Esophagus squamous epithelium (tissue), 4 donors: ENCODE results near the gene ZC3H10.

Source experiments
- CTCF ChIP-seq, 6 experiments: fragments of 450-650 bp in 4 of 6; fragments of 200-600 bp in 2 of 6; sonication (generic) in 2 of 6; IDR thresholded peaks; one replicate each; pipeline ENCODE4 v1.5.1; 2016 to 2019; ENCODE audit warnings: antibody characterized with exemption in 6 of 6, mild to moderate bottlenecking in 4 of 6, moderate library complexity in 4 of 6
- POLR2A ChIP-seq, 4 donors: fragments of 450-650 bp; IDR thresholded peaks; one replicate each; pipeline ENCODE4 v1.6.1; 2017; ENCODE audit warnings: antibody characterized with exemption in 4 of 4, mild to moderate bottlenecking in 4 of 4, moderate library complexity in 3 of 4

DNA sequence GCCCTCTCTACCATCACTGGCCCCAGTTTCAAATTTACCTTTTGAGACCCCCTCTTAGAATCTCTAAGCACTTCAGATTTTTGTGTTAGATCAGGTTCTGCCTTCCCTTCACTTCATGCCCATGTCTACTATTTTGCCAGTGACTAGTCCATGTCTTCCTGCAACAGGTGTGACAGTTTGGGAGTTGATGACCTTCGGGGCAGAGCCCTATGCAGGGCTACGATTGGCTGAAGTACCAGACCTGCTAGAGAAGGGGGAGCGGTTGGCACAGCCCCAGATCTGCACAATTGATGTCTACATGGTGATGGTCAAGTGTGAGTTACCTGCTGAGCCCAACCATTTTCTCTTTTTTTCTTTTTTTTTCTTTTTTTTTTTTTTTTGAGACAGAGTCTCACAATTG is 19.5 kb upstream of the ZC3H10 start:
- no peak for TF ChIP-seq CTCF (IDR thresholded peaks at IDR 0.05)
- TF ChIP-seq POLR2A (IDR thresholded peaks at IDR 0.05), result no peak
